Measurements from ENCODE around the gene XRRA1.
"Not testable (repeated sequence)": the region's sequence is repeated elsewhere in the genome, so short reads cannot be mapped to it uniquely, and the experiment has no call there.

The XRRA1 gene, protein sequence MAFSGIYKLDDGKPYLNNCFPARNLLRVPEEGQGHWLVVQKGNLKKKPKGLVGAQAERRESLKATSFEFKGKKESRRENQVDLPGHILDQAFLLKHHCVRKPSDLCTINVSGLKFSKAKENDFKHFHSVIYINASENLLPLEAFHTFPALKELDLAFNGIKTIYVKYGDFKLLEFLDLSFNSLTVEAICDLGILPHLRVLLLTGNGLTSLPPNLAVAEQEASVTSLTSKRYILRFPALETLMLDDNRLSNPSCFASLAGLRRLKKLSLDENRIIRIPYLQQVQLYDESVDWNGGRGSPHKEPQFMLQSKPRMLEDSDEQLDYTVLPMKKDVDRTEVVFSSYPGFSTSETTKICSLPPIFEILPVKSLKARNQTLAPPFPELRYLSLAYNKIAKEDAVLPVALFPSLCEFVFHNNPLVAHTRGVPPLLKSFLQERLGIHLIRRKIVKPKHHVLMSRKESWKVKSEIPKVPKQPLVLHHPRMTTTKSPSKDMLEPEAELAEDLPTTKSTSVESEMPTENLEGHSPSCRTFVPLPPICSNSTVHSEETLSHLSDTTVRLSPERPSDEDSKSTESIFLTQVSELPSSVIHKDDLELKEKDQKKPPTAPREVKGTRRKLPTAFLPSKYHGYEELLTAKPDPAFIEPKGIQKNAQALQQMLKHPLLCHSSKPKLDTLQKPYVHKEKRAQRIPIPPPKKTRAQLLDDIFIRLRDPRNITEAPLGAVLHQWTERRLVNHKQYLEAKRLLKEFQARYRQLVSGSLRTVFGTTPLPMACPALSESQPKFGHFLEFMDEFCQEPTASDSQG

DNA sequence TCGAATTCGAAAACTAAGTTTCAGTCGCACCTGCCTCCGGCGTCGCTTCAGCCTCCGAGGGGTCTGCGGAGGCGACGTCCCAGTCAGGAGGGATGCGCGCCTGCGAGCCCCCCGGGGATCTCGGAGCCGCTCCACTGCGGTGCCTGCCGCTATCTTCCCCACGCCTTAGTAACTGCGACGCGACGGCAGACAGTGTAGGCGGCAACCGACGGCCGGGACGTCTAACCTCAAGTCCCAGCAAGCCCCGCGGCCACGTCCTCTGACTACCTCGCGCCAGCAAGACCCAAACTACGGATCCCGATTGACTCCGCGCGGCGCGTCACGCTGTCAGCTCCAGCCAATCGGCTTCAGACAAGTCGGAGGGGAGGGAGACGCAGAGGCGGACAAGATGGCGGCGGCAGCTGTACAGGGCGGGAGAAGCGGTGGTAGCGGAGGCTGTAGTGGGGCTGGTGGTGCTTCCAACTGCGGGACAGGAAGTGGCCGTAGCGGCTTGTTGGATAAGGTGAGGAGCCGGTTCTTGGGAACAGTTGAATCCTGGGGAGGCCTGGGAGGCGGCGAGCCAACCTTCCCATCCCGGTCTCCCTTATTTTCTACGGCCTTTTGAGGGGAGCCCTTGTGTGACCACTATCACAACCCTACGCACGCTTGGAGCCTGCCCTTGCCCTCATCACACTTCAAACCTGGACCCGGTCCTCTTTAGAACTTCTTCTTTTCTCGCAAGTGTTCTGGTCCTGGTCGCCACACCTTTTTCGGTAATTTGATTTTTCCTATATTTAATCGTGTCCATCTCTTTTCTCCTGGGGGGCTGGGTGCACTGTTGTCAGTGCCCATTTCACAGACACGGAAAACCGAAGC is at the start of gene XRRA1, which contains the start of gene SPCS2:
XRRA1 (minus strand) TSS at position 194 of the 855 bp plus-strand sequence. CDS start 8,213 bp downstream, outside the sequence.
SPCS2 (plus strand) TSS at position 369 of the 855 bp plus-strand sequence; CDS start at position 389, 20 bp downstream.
- Histone ChIP-seq H3K27ac (peak within 1 kb of the TSS; percentile 90), H3K4me3 (ENCODE audit: low read depth, low read length) (peak within 1 kb of the TSS; percentile 98), H3K9me3 (ENCODE audit: severe bottlenecking) (no peaks in the 10 kb centered on the region), H3K27me3 (ENCODE audit: insufficient read depth, low read depth, severe bottlenecking) (no peaks in the 10 kb centered on the region), H3K36me3 (peaks cover 45% of the 10 kb centered on the region)
- DNase-seq, result peak; percentile 99
- TF ChIP-seq, protein P1, sequence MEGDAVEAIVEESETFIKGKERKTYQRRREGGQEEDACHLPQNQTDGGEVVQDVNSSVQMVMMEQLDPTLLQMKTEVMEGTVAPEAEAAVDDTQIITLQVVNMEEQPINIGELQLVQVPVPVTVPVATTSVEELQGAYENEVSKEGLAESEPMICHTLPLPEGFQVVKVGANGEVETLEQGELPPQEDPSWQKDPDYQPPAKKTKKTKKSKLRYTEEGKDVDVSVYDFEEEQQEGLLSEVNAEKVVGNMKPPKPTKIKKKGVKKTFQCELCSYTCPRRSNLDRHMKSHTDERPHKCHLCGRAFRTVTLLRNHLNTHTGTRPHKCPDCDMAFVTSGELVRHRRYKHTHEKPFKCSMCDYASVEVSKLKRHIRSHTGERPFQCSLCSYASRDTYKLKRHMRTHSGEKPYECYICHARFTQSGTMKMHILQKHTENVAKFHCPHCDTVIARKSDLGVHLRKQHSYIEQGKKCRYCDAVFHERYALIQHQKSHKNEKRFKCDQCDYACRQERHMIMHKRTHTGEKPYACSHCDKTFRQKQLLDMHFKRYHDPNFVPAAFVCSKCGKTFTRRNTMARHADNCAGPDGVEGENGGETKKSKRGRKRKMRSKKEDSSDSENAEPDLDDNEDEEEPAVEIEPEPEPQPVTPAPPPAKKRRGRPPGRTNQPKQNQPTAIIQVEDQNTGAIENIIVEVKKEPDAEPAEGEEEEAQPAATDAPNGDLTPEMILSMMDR (IDR thresholded peaks at IDR 0.05; ENCODE audit: low read depth, low read length), result no peak

DNA sequence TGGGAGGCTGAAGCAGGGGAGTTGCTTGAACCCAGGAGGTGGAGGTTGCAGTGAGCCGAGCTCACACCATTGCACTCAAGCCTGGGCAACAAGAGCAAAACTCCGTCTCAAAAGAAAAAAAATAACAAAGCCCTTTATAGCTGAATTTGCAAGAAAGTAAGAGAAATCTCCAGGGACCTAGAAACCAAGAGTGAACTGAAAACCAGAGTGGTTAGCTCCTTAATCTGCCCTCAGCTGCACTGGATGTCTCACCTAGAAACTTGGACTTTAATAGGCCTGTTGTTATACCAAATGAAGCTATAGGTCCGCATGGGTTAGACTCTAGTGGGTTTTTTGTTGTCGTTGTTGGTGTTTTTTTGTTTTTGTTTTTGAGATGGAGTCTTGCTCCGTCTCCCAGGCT is 44.0 kb upstream of the XRRA1 start:
- H3K4me3 ChIP-seq (ENCODE audit: low read depth, low read length), result no peak overlapping the region

DNA sequence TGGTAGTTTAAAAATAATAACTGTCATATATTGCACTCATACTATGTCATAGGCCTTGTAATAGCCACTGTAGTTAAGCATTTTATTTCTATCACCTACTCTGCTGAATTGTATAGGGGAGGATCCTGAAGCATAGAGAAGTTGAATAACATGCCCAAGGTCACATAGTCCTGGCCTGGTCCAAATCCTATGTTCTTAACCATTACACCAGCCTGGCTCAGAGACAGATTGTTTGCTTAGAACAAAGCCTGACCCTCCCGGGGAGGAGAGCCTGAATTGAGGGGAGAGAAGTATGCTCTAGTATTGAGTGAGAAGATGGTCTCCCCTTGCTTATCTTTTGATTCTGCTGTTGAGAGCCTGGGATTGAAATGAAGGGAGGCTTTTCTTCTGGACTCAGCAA is 42.0 kb upstream of the XRRA1 start:
- DNase-seq, result no peak

More for the DNA sequence above, 44.0 kb upstream of the XRRA1 start:
- no peak for DNase-seq
- H3K9me3 ChIP-seq (ENCODE audit: severe bottlenecking), result no peaks in the 10 kb centered on the region
- H3K27ac ChIP-seq, result no peak overlapping the region
- peaks cover 37% of the 10 kb centered on the region for H3K36me3 ChIP-seq
- no peaks in the 10 kb centered on the region for H3K27me3 ChIP-seq (ENCODE audit: insufficient read depth, low read depth, severe bottlenecking)
- TF ChIP-seq, protein P1 (IDR thresholded peaks at IDR 0.05; ENCODE audit: low read depth, low read length), result no peak

DNA sequence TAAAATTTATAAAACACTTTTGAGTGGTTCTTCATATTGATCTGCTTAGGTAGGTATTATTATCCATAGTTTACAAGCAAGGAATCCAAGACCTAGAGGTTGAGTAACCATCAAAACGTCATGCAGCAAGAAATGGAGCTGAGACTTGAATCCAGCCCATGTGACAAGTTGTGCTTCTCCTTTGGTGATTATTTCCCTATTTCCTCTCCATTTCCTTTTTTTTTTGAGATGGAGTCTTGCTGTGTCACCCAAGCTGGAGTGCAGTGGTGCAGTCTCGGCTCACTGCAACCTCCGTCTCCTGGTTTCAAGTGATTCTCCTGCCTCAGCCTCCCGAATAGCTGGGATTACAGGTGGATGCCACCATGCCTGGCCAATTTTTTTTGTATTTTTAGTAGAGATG is 41.3 kb upstream of the XRRA1 start:
- not testable (repeated sequence) for H3K27ac ChIP-seq; H3K27me3 ChIP-seq (ENCODE audit: insufficient read depth, low read depth, severe bottlenecking); H3K9me3 ChIP-seq (ENCODE audit: severe bottlenecking); DNase-seq
- H3K4me3 ChIP-seq (ENCODE audit: low read depth, low read length), result peak overlapping the region; percentile 94
- peaks cover 18% of the 10 kb centered on the region for H3K36me3 ChIP-seq

More for the DNA sequence above, 42.0 kb upstream of the XRRA1 start:
- no peak overlapping the region for H3K4me3 ChIP-seq (ENCODE audit: low read depth, low read length)
- no peaks in the 10 kb centered on the region for H3K9me3 ChIP-seq (ENCODE audit: severe bottlenecking)
- H3K27ac ChIP-seq, result no peak overlapping the region
- TF ChIP-seq, protein P1 (IDR thresholded peaks at IDR 0.05; ENCODE audit: low read depth, low read length), result no peak
- H3K36me3 ChIP-seq, result peaks cover 26% of the 10 kb centered on the region
- H3K27me3 ChIP-seq (ENCODE audit: insufficient read depth, low read depth, severe bottlenecking), result no peaks in the 10 kb centered on the region

DNA sequence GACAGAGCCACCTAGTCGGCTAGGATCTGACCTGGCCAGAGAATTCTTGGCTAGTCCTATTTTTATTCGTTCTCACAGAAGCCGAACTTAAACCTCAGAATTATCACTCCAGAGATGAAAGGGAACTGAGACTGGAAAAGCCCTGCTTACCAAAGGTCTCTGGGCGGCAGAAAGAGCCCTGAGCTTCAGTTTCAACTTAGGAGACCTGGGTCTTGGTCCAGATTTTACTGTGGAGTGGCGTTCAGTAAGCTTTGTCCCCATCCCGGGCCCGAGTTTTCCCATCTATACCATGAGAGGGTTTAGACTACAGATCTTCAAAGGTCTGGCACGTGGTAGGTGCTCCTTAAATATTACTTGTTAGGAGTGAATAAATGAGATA is 40.4 kb upstream of the XRRA1 start:
- peak overlapping the region; percentile 87 for H3K27ac ChIP-seq
- no peaks in the 10 kb centered on the region for H3K9me3 ChIP-seq (ENCODE audit: severe bottlenecking)
- H3K4me3 ChIP-seq (ENCODE audit: low read depth, low read length), result peak overlapping the region; percentile 94
- DNase-seq, result no peak
- H3K27me3 ChIP-seq (ENCODE audit: insufficient read depth, low read depth, severe bottlenecking), result no peaks in the 10 kb centered on the region
- TF ChIP-seq, protein P1 (IDR thresholded peaks at IDR 0.05; ENCODE audit: low read depth, low read length), result no peak
- peaks cover 10% of the 10 kb centered on the region for H3K36me3 ChIP-seq
